NCI-H2227 treated with DMSO at 0.1 percent for 48 hours (cell line): ENCODE data around the gene RASA3.
"Not testable (repeated sequence)": the region's sequence is repeated elsewhere in the genome, so short reads cannot be mapped to it uniquely, and the experiment has no call there.

ENCODE experiments used
- DNase-seq: peaks from one replicate; lab custom pipeline; 2025; lab: John Stamatoyannopoulos, UW

Gene RASA3

GRCh38 chr13:114142640-114143490 lies 10.4 kb upstream of the RASA3 start:
- DNase-seq = no peak

GRCh38 chr13:114142137-114142550 lies 9.7 kb upstream of the RASA3 start:
- no peak for DNase-seq

- no peak for DNase-seq
These were observed 9.0 kb upstream of the RASA3 start for GRCh38 chr13:114141261-114141996.

- DNase-seq = no peak
These were observed 8.5 kb upstream of the RASA3 start for GRCh38 chr13:114140906-114141250.

GRCh38 chr13:114140131-114140905 lies 7.9 kb upstream of the RASA3 start:
- no peak for DNase-seq

- DNase-seq = no peak
These were observed 4.2 kb upstream of the RASA3 start for GRCh38 chr13:114136576-114136975.

DNA sequence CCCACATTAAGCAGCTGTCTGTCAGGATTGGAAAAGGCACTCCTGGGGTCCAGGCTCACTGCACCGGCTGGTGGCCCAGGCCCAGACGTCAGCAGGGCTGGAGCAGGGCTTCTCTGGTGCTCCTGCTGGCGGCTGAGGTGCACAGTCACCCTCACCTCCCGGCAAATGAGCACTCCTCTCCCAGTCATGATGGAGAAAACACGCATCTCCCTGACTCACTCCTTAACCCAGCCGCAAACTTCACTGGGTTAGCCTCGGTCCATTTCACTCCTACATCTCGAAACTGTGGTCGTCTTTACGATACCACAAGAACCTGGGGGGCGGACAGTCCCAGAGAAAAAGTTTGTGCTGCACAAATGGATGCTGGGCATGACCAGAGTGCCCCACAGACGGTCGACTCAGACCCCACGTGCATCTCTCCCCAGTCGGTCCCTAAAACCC lies 3.3 kb upstream of the RASA3 start:
- DNase-seq = no peak

- no peak for DNase-seq
These were observed 2.7 kb upstream of the RASA3 start for GRCh38 chr13:114134944-114135610.

DNA sequence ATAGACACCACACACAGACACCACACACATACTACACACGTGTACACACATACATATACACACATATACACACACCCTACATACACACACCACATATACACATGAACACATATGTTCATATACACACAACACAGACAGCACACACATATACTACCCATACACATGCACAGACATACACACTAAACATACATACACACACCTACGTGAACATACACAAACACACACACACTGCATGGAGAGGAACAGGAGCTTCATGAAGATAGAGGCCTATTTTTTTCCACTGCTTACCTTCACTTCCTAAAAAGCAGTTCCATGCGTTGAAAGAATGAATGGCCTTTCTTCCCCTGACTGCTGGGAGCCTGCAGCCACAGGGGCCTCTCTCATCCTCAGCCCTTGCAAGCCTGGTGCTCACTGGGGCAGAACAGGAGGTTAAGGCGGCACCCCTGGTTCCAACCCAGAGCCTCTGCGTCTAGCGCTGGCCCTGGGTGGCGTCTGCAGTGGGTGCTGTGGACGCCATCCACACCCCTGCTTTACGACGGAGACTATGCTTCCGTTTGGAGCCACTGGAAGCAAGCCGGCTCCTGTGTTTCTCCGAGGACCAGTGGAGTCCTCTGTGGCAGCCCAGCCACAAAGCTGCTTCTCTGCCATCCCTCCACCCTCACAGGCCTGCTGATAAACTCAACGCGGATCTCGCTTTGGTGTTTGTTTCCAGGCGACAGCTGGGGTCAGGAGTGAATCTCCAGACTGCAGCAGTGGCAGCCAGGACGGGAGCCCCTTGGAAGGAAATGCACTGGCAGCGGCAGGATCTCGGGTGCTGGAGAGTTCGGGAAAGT lies 1.9 kb upstream of the RASA3 start:
- no peak for DNase-seq

GRCh38 chr13:114133552-114133951 lies 1.1 kb upstream of the RASA3 start:
- DNase-seq = not testable (repeated sequence)

DNA sequence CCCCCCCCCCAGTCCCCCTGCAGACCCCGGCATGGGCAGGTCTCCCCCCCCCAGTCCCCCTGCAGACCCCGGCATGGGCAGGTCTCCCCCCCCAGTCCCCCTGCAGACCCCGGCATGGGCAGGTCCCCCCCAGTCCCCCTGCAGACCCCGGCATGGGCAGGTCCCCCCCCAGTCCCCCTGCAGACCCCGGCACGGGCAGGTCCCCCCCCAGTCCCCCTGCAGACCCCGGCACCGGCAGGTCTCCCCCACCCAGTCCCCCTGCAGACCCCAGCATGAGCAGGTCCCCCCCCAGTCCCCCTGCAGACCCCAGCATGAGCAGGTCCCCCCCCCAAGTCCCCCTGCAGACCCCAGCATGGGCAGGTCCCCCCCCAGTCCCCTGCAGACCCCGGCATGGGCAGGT lies 703 bp upstream of the RASA3 start:
- DNase-seq = not testable (repeated sequence)

- DNase-seq = no peak
These were observed 622 bp downstream of the RASA3 start for GRCh38 chr13:114131583-114132418.

- no peak for DNase-seq
These were observed 1.4 kb downstream of the RASA3 start for GRCh38 chr13:114130837-114131582.

GRCh38 chr13:114130131-114130836 lies 2.1 kb downstream of the RASA3 start:
- DNase-seq = no peak

GRCh38 chr13:114129649-114130062 lies 2.8 kb downstream of the RASA3 start:
- no peak for DNase-seq

DNA sequence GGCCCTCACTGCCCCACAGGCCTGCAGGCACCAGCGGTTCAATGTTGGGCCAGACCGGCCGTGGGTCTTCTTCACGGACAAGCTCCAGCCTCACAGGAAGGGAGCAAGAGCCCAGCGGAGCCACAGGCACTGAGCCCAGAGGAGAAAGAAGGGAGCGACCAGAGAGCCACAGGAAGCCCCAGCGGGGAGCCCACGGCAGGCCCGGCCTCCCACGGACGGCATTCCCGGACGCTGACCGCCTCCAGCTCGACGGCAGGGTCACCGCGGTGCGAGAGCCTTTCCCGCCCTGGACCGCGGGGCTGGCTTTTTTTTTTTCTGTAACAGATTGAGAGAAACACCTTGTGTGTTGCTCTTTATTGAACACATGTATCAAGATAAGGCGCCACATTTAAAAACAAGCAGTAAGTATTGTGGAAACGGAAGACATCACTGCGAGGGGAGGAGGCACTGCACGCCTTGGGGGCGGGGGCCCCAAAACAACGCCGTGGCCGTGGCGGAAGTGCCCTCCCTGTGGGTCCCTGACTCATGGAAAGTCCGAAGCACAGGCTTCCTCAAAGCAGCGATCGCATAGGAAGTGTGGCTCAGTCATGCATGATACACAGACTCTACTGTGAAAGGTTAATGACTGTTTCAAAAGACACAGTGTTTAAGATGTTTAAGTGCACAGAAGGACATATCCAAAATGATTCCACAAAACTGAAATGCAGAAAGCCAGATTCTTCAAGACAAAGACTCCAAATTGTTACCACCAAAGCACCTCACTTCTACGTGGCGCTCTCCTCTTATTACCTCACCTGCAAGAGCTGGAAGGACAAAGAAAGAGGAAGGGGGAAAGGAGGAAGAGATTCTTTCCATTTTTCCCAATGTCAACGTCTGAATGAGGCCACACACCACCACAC lies 3.5 kb downstream of the RASA3 start:
- DNase-seq = no peak

DNA sequence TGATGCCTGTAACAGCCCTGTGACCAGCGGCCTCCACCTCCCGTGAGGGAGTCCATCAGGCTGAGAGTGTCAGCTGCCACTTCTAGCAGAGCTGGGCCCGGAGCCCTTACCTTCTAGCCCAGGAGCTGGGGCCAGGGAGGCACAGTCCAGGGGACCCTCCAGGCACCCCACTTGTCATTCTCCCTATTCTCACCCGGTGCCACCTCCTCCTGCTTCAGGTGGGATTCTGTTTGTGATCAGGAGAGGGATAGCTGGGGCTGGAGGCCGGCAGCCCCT lies 4.1 kb downstream of the RASA3 start:
- no peak for DNase-seq
